ENCODE measurements around the gene COCH.
A peak's percentile ranks its signal among the peaks of the same experiment; 100 is the strongest.

Gene COCH

GRCh38 chr14:30861200-30861599, 13.2 kb upstream of the COCH start:
- H3K27ac Mint-ChIP-seq = no peak overlapping the region
- peaks cover 32% of the 10 kb centered on the region for H3K27me3 Mint-ChIP-seq (ENCODE audit: low read depth)
- H3K4me3 Mint-ChIP-seq = no peak overlapping the region
- H3K9me3 Mint-ChIP-seq = no peaks in the 10 kb centered on the region
- H3K4me1 Mint-ChIP-seq (ENCODE audit: low read depth) = peaks cover 3% of the 10 kb centered on the region
- DNase-seq (ENCODE audit: low spot score) = no peak
- no peaks in the 10 kb centered on the region for H3K36me3 Mint-ChIP-seq (ENCODE audit: low read depth)

GRCh38 chr14:30864934-30865333, 9.4 kb upstream of the COCH start:
- Mint-ChIP-seq H3K27me3 (ENCODE audit: low read depth) (peaks cover 34% of the 10 kb centered on the region), H3K4me1 (ENCODE audit: low read depth) (peaks cover 3% of the 10 kb centered on the region), H3K36me3 (ENCODE audit: low read depth) (no peaks in the 10 kb centered on the region), H3K4me3 (no peak overlapping the region), H3K9me3 (no peaks in the 10 kb centered on the region), H3K27ac (no peak overlapping the region)
- no peak for DNase-seq (ENCODE audit: low spot score)

DNA sequence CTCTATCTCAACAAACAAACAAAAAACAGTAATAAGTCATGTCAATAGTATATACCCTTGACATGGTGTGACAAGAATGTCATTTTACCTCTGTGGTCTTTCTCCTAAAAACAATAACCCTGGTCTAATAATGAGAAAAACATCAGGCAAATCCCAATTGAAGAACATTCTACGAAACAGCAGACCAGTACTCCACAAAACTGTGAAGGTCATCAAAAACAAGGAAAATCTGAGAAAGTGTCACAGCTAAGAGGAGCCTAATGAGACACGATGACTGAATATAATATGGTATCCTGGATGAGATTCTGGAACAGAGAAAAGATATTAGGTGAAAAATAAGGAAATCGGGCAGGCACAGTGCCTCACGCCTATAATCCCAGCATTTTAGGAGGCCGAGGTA, 5.6 kb upstream of the COCH start:
- Mint-ChIP-seq H3K27ac (no peak overlapping the region), H3K36me3 (ENCODE audit: low read depth) (no peaks in the 10 kb centered on the region), H3K4me1 (ENCODE audit: low read depth) (no peaks in the 10 kb centered on the region), H3K9me3 (no peaks in the 10 kb centered on the region), H3K4me3 (no peak overlapping the region), H3K27me3 (ENCODE audit: low read depth) (peaks cover 44% of the 10 kb centered on the region)
- DNase-seq (ENCODE audit: low spot score) = no peak

- no peak for DNase-seq (ENCODE audit: low spot score)
- peaks cover 45% of the 10 kb centered on the region for H3K27me3 Mint-ChIP-seq (ENCODE audit: low read depth)
- H3K9me3 Mint-ChIP-seq = no peaks in the 10 kb centered on the region
- no peak overlapping the region for H3K4me3 Mint-ChIP-seq
- no peak overlapping the region for H3K27ac Mint-ChIP-seq
- H3K36me3 Mint-ChIP-seq (ENCODE audit: low read depth) = no peaks in the 10 kb centered on the region
- no peaks in the 10 kb centered on the region for H3K4me1 Mint-ChIP-seq (ENCODE audit: low read depth)
These were observed 4.7 kb upstream of the COCH start for GRCh38 chr14:30869551-30870155.

- no peaks in the 10 kb centered on the region for H3K36me3 Mint-ChIP-seq (ENCODE audit: low read depth)
- peaks cover 63% of the 10 kb centered on the region for H3K27me3 Mint-ChIP-seq (ENCODE audit: low read depth)
- H3K9me3 Mint-ChIP-seq = no peaks in the 10 kb centered on the region
- no peak overlapping the region for H3K27ac Mint-ChIP-seq
- no peak for DNase-seq (ENCODE audit: low spot score)
- no peak overlapping the region for H3K4me3 Mint-ChIP-seq
- peaks cover 7% of the 10 kb centered on the region for H3K4me1 Mint-ChIP-seq (ENCODE audit: low read depth)
These were observed 1.8 kb upstream of the COCH start for GRCh38 chr14:30872602-30873001.

- no peaks in the 10 kb centered on the region for H3K9me3 Mint-ChIP-seq
- no peaks in the 10 kb centered on the region for H3K36me3 Mint-ChIP-seq (ENCODE audit: low read depth)
- peaks cover 7% of the 10 kb centered on the region for H3K4me1 Mint-ChIP-seq (ENCODE audit: low read depth)
- DNase-seq (ENCODE audit: low spot score) = no peak
- no peak overlapping the region for H3K27ac Mint-ChIP-seq
- H3K4me3 Mint-ChIP-seq = peak overlapping the region; percentile 47
- H3K27me3 Mint-ChIP-seq (ENCODE audit: low read depth) = peaks cover 70% of the 10 kb centered on the region
These were observed 845 bp upstream of the COCH start for GRCh38 chr14:30873308-30874119.

GRCh38 chr14:30874999-30875787, 834 bp downstream of the COCH start:
- DNase-seq (ENCODE audit: low spot score) = no peak
- peaks cover 7% of the 10 kb centered on the region for H3K4me1 Mint-ChIP-seq (ENCODE audit: low read depth)
- no peak overlapping the region for H3K27ac Mint-ChIP-seq
- no peaks in the 10 kb centered on the region for H3K9me3 Mint-ChIP-seq
- H3K27me3 Mint-ChIP-seq (ENCODE audit: low read depth) = peaks cover 72% of the 10 kb centered on the region
- peak overlapping the region; percentile 77 for H3K4me3 Mint-ChIP-seq
- no peaks in the 10 kb centered on the region for H3K36me3 Mint-ChIP-seq (ENCODE audit: low read depth)

GRCh38 chr14:30875788-30876053, 1.4 kb downstream of the COCH start:
- no peaks in the 10 kb centered on the region for H3K36me3 Mint-ChIP-seq (ENCODE audit: low read depth)
- peaks cover 66% of the 10 kb centered on the region for H3K27me3 Mint-ChIP-seq (ENCODE audit: low read depth)
- H3K9me3 Mint-ChIP-seq = no peaks in the 10 kb centered on the region
- DNase-seq (ENCODE audit: low spot score) = no peak
- peaks cover 7% of the 10 kb centered on the region for H3K4me1 Mint-ChIP-seq (ENCODE audit: low read depth)
- H3K4me3 Mint-ChIP-seq = peak overlapping the region; percentile 77
- no peak overlapping the region for H3K27ac Mint-ChIP-seq

GRCh38 chr14:30876692-30877091, 2.3 kb downstream of the COCH start:
- Mint-ChIP-seq H3K36me3 (ENCODE audit: low read depth) (no peaks in the 10 kb centered on the region), H3K27ac (no peak overlapping the region), H3K4me1 (ENCODE audit: low read depth) (peaks cover 7% of the 10 kb centered on the region), H3K27me3 (ENCODE audit: low read depth) (peaks cover 61% of the 10 kb centered on the region), H3K4me3 (no peak overlapping the region), H3K9me3 (no peaks in the 10 kb centered on the region)
- no peak for DNase-seq (ENCODE audit: low spot score)

- Mint-ChIP-seq H3K4me3 (no peak overlapping the region), H3K27me3 (ENCODE audit: low read depth) (peaks cover 24% of the 10 kb centered on the region), H3K27ac (no peak overlapping the region), H3K4me1 (ENCODE audit: low read depth) (peaks cover 19% of the 10 kb centered on the region), H3K9me3 (no peaks in the 10 kb centered on the region), H3K36me3 (ENCODE audit: low read depth) (no peaks in the 10 kb centered on the region)
- no peak for DNase-seq (ENCODE audit: low spot score)
These were observed 8.1 kb downstream of the COCH start for GRCh38 chr14:30882431-30882830.

DNA sequence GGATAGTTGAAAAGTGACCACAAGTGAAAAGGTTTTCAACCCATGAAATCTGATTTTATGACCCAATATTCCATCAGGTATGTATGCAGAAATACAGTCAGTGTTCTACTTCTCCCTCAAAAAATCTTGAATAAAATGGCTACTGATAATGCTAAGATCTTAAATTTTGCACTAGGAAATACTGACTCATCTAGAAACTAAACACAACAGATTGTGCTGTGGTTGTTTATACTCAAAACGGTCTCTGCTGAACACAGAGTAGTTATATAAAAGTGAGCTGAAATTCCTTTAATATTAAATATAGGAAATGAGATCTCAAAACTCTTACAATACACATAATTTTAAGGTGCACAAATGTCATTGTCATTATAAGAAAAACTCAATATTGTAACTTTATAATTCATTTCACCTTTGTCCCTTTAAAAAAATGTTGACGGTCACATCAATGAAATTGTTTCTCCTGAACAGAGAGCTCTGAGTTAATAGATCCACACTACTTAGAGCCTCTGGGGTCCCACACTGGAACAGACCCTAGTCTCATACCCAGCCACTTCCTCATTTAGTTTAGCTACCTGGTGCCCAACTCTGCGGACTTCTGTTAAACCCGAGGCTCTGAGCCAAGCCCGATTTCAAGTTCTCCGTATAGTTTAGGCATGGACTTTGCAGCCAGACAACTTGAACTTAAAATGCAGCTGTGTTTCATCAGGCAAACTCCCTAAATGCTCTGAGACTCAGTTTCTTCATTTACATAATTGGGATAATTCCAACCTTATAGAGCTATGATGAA, 9.3 kb downstream of the COCH start:
- no peaks in the 10 kb centered on the region for H3K9me3 Mint-ChIP-seq
- H3K27me3 Mint-ChIP-seq (ENCODE audit: low read depth) = peaks cover 13% of the 10 kb centered on the region
- peaks cover 19% of the 10 kb centered on the region for H3K4me1 Mint-ChIP-seq (ENCODE audit: low read depth)
- no peak overlapping the region for H3K4me3 Mint-ChIP-seq
- DNase-seq (ENCODE audit: low spot score) = no peak
- no peaks in the 10 kb centered on the region for H3K36me3 Mint-ChIP-seq (ENCODE audit: low read depth)
- no peak overlapping the region for H3K27ac Mint-ChIP-seq

- no peaks in the 10 kb centered on the region for H3K9me3 Mint-ChIP-seq
- peaks cover 19% of the 10 kb centered on the region for H3K4me1 Mint-ChIP-seq (ENCODE audit: low read depth)
- no peak overlapping the region for H3K27ac Mint-ChIP-seq
- no peak for DNase-seq (ENCODE audit: low spot score)
- H3K36me3 Mint-ChIP-seq (ENCODE audit: low read depth) = no peaks in the 10 kb centered on the region
- H3K4me3 Mint-ChIP-seq = no peak overlapping the region
- peaks cover 6% of the 10 kb centered on the region for H3K27me3 Mint-ChIP-seq (ENCODE audit: low read depth)
These were observed 10.5 kb downstream of the COCH start for GRCh38 chr14:30884901-30885300.

DNA sequence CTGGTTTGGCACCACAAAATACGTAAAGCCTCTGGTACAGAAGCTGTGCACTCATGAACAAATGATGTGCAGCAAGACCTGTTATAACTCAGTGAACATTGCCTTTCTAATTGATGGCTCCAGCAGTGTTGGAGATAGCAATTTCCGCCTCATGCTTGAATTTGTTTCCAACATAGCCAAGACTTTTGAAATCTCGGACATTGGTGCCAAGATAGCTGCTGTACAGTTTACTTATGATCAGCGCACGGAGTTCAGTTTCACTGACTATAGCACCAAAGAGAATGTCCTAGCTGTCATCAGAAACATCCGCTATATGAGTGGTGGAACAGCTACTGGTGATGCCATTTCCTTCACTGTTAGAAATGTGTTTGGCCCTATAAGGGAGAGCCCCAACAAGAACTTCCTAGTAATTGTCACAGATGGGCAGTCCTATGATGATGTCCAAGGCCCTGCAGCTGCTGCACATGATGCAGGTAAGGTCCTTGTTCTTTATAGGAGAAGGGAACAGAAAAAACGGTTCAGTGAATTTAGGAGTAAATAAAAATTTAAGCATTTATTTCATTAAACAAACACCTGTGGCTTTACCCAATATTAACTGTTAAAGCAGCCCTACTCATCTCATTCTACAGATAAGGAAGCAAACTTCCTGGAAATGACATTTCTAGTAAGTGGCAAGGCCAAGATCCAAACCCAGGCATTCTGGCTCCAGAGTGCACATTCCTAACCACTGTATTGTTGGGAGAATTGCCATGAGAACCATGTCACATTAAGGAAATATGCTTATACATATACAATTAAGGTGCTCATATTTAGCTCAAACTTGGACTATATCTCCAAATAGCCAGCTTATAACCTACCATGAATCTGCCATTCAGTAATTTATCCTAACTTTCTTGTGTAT, 11.7 kb downstream of the COCH start:
- Mint-ChIP-seq H3K27ac (no peak overlapping the region), H3K27me3 (ENCODE audit: low read depth) (peaks cover 6% of the 10 kb centered on the region), H3K4me3 (no peak overlapping the region), H3K36me3 (ENCODE audit: low read depth) (no peaks in the 10 kb centered on the region), H3K9me3 (no peaks in the 10 kb centered on the region), H3K4me1 (ENCODE audit: low read depth) (peaks cover 19% of the 10 kb centered on the region)
- DNase-seq (ENCODE audit: low spot score) = no peak

All from T-helper 2 cell treated with Interferon-gamma antibody and Interleukin-4, amounts not matched to agents 5 μg/mL and 100 μg/mL, for 36 hours (primary cell).